Adrenal gland (tissue), 5 donors: ENCODE data around the gene FCRL4.

Source experiments
- CTCF ChIP-seq, 6 experiments: fragments of 450-650 bp in 4 of 6; fragments of 200-600 bp in 2 of 6; sonication (generic) in 1 of 6; IDR thresholded peaks; 1 replicate in 5 of 6; 2 replicates in 1 of 6; pipeline versions ENCODE4 v1.5.1 to v1.8.0; 2016 to 2021; ENCODE audit warnings: antibody characterized with exemption in 6 of 6, mild to moderate bottlenecking in 2 of 6, moderate library complexity in 1 of 6
- POLR2A ChIP-seq, 2 donors: fragments of 450-650 bp; IDR thresholded peaks; one replicate each; pipeline ENCODE4 v1.6.1; 2017; ENCODE audit warnings: antibody characterized with exemption in 2 of 2, mild to moderate bottlenecking in 2 of 2, moderate library complexity in 1 of 2
- donor health status: DM: no; HTN: no; CAD: no.

GRCh38 chr1:157624471-157624870, 26.6 kb upstream of the FCRL4 start:
- TF ChIP-seq POLR2A (IDR thresholded peaks at IDR 0.05) (no peak), CTCF (IDR thresholded peaks at IDR 0.05) (no peak)
